Inflammatory macrophage (primary cell): ENCODE results near the gene TMPRSS7.

Source experiments
- DNase-seq, 2 donors: peaks; one replicate each; pipeline ENCODE4 v3.0.0-alpha.2; 2020 to 2022
- total RNA-seq, 18 experiments: gene quantifications; one replicate each; lab custom pipeline; 2026; ENCODE audit warnings: mixed read lengths in 6 of 18, inconsistent platforms in 2 of 18; lab: John Stamatoyannopoulos, UW

Gene TMPRSS7, protein sequence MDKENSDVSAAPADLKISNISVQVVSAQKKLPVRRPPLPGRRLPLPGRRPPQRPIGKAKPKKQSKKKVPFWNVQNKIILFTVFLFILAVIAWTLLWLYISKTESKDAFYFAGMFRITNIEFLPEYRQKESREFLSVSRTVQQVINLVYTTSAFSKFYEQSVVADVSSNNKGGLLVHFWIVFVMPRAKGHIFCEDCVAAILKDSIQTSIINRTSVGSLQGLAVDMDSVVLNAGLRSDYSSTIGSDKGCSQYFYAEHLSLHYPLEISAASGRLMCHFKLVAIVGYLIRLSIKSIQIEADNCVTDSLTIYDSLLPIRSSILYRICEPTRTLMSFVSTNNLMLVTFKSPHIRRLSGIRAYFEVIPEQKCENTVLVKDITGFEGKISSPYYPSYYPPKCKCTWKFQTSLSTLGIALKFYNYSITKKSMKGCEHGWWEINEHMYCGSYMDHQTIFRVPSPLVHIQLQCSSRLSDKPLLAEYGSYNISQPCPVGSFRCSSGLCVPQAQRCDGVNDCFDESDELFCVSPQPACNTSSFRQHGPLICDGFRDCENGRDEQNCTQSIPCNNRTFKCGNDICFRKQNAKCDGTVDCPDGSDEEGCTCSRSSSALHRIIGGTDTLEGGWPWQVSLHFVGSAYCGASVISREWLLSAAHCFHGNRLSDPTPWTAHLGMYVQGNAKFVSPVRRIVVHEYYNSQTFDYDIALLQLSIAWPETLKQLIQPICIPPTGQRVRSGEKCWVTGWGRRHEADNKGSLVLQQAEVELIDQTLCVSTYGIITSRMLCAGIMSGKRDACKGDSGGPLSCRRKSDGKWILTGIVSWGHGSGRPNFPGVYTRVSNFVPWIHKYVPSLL
- total RNA-seq = 0 to 0.16 (median 0) reads per million in 18 experiments

GRCh38 chr3:112034436-112034835 is at the start of gene TMPRSS7:
TMPRSS7 (plus strand) TSS chr3:112034736; CDS start chr3:112034846, 110 bp downstream.
- DNase-seq = no peak

DNA sequence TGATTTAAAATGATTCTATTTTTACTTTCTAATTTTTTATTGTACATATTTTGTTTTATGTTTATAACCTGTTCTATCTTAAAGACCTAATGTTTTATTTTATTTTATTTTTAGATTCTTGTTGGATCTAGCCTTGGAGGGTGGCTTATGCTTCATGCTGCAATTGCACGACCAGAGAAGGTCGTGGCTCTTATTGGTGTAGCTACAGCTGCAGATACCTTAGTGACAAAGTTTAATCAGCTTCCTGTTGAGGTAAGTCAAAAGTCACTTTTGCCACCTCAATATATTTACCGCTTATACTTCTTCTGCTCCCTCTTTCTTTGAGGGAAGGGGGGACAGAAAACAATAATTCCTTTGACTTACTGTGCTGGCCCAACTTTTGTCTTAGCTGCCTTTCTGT is 47.7 kb upstream of the TMPRSS7 start:
- DNase-seq = no peak

- DNase-seq = peak; percentile 47 to 54
Observed at GRCh38 chr3:111989061-111989678, 45.4 kb upstream of the TMPRSS7 start.

- no peak for DNase-seq
Observed at GRCh38 chr3:111993038-111993437, 41.5 kb upstream of the TMPRSS7 start.

GRCh38 chr3:111998636-111999483 is 35.7 kb upstream of the TMPRSS7 start, which contains the start of gene TAGLN3:
TAGLN3 (plus strand) TSS chr3:111998922; CDS start chr3:111999423, 501 bp downstream.
- DNase-seq = no peak

DNA sequence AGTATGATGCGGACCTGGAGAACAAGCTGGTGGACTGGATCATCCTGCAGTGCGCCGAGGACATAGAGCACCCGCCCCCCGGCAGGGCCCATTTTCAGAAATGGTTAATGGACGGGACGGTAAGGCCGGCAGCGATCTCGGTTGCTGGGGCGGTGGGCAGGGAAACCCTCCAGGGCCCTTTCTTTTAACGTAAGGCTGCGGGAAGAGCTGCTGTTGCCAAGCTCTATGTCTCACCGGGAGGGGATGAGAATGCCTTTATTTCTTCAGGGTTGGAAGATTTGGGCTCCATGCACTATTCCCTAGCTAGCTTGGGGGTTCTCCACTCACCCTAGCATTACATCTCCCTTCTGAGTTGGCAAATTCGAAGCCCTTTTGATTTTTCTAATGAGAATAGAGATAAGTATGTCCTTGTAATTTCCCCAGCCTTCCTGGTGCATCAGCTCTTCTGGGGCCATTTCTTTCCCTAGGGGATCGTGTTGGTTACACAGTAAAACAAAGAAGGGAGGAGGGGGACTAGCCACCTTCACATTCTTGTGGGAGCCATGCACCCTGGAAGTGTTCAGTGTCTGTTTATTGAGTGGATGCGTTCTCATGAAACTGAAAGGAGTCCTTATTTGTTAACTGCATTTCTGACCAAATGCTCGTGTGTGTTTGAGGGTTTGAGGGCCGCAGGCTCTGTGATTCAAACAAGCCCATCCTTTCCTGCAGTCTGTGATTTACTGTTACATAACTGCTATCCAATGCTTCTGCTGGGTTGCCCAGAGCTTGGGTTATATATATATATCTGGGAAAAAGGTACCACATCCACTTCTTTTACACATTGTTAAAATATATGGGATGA is 34.8 kb upstream of the TMPRSS7 start:
- DNase-seq = no peak

- no peak for DNase-seq
Observed at GRCh38 chr3:112000367-112000771, 34.2 kb upstream of the TMPRSS7 start.

- no peak for DNase-seq
Observed at GRCh38 chr3:112000966-112001365, 33.6 kb upstream of the TMPRSS7 start.

DNA sequence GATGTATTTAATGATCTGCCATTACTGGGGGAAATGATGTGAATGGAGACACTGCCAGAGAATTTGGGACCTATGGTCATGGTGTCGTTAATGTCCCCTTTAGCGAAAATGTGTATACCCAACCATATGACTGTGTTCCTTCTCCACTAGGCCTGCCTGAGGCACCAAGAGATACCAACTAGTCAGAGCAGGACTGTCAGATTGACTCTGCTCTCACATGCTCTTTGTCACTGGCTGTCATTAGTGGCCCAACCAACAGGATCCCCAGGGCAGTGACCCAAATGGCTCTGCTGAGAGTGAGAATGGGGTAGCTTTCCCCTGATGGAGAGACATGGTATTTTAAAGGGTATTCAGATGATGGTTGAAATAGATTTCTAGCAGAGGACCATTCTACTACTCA is 33.0 kb upstream of the TMPRSS7 start:
- DNase-seq = no peak

GRCh38 chr3:112002096-112002971 is 32.2 kb upstream of the TMPRSS7 start:
- DNase-seq = peak; percentile 20 to 58

- DNase-seq = no peak
Observed at GRCh38 chr3:112003321-112004080, 31.0 kb upstream of the TMPRSS7 start.

DNA sequence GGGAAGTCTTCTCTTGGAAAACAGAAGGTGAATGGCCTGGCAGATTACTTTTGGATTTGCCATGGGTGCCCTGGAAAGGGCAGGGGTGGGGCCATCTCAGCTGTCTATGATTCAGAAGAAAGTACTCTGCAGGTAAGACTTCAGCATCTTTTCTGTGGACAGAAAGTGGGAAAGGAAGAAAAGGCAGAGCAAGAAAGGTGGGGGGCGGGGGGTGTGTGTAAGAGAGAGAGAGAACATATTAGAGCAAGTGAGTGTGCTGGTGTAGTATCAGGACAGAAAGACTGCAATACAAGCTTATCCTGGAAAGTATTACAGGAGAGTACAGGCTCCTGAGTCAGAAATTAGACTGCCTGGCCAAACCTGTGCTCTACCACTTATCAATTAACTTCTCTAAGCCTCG is 30.3 kb upstream of the TMPRSS7 start:
- no peak for DNase-seq

DNA sequence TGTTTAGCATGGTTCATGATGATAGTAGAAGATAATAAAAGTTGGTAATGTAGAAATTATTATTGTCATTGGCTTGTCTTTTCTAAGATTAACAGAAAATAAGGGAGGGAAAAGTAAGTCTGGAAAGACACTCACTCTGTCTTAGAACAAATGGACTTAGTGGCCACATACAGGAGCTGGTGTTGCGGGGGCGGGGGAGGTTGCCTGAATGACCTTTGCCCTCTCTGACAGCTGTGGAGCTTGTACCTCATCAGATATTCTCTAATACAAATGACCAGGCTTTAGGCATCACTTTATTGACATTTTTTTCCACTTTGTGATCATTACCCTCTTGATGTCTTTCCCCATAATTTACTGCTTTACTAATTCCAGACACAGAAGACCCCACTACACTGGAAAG is 29.9 kb upstream of the TMPRSS7 start:
- DNase-seq = no peak

DNA sequence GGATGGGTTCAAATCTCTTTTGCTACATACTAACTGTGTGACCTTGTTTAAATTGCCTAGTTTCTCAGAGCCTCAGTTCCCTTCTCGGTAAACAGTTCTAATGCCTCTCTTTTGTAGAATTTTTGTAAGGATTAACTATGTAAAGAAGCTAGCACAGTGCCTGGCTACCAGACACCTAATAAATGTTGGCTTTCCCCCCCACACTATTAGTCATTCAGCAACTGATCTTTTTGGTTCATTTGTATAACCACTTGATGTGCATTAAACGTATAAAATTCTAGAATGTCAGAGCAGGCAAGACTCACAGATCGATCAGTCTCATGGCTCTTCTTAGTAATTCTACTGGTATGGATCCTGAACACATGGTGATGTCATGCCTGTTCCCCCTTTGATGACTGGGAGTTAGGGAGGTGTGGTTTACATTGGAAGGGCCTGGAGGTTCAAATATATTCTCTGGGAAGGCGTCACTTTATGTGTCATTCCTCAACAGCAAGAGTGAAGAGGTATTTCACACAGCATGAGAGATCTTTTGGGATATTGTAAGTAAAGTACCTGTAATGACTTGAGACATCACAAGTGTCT is 29.4 kb upstream of the TMPRSS7 start:
- no peak for DNase-seq

DNA sequence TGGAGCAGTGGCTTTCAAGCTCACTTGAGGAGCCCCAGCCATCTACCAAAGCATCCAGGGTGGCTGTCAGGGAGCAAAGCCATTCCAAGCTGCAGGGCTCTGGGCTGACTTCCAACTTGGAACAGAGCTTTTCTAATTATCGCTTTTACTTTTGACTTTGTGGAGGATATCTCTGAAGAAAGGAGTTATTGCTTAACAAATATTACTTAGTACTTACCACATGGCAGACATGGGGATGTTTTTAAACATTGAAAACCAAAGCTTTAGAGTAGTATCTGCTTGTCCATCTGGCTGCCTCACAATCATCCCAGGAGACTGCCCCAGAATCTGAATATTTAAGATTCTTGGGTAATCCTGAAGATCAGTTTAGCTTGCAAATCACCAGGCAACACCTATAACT is 26.9 kb upstream of the TMPRSS7 start:
- no peak for DNase-seq

DNA sequence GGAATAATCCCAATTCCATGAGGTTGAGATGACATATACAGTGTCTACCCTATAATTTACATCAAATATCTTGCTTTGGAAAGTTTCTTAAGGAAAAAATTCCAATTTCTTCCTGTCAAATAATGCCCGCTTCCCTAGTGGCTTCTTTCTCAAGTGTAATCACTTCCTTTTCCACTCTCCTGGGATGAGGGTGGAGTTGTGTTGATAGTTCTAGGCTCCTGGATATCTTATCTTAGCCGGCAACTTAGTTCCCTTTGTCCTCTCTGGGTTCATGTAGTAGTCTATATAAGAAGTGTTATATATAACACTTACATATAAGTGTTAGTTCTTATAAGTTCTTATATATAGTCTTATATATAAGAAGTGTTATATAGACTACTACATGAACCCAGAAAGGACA is 24.9 kb upstream of the TMPRSS7 start:
- DNase-seq = no peak

DNA sequence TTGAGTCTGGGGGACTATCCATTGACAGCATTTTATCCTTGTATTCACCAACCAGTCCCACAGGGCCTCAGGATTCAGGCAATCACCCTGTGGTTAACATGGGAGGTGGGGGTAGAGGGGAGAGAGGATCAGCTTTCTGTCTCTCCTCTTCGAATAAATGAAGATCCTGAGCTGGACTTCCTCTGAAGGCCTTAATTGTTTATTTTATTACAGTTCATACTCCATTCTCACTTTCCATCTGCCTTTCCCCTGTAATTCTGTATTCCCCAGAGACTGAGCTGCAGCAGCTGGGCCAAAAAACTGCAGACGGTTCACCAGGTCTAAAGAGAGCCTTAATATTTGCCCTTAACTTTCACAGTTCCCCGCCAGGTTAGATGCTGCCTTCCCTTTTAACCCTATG is 23.9 kb upstream of the TMPRSS7 start:
- no peak for DNase-seq

DNA sequence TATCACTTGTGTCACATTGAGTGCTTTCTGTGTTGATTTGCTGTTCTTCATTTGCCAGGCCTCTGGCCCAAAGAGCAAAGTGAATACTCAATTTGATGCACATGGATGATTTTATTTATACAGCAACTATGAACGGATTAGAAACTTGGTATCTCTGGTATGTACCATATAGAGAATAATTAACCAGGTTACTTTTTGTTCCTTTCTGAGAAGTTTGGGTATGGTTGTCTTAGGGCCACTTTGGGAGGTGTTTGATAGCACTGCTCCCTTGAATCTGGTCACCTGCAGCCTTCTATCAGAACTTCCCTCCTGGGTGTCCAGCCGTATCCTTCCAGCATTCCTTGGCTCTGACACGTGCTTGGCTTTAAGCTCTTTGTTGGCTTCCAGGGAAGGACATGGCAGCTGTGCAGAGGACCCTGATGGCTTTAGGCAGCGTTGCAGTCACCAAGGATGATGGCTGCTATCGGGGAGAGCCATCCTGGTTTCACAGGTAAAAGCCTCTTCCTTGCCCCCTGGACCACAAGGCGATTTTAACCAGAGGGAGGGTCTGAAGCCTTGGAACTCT is 23.1 kb upstream of the TMPRSS7 start:
- no peak for DNase-seq
